GM12878 (cell line): ENCODE measurements around the gene CNTRL. TPM values are rescaled to one million over a fixed set of nuclear protein-coding genes. Genes with fewer than 3 reads are reported as not detected.
A peak's percentile ranks its signal among the peaks of the same experiment; 100 is the strongest.

ENCODE experiments used
- ATAC-seq: fragments of 200-7000 bp; cut with Tn5 transposase; 3 replicates; pipeline ENCODE4 v1.9.1; 2020; ENCODE audit warnings: mild to moderate bottlenecking, moderate library complexity
- BruUV-seq: library from RNA; stranded (reverse); fragments of 400-500 nt; replicated peaks from 2 replicates; lab custom pipeline; 2021; lab: Mats Ljungman, UMichigan
- CTCF ChIA-PET: fragments of 300-600 bp; sonication (Branson Sonifier 250); formaldehyde crosslinking; extraction: SDS; loops from one replicate; lab custom pipeline; 2021; ENCODE audit warnings: inconsistent platforms; lab: Yijun Ruan, JAX
- POLR2A ChIA-PET: fragments of 350-600 bp; formaldehyde crosslinking; extraction: SDS; loops from one replicate; lab custom pipeline; 2021; ENCODE audit warnings: inconsistent platforms; lab: Charles Lee
- RAD21 ChIA-PET: fragments of 300-600 bp; sonication (Branson Sonifier 250); formaldehyde crosslinking; loops from one replicate; lab custom pipeline; 2023; ENCODE audit warnings: antibody characterized with exemption; ENCODE audit not compliant: unreplicated experiment; lab: Charles Lee
- SMC1A ChIA-PET: fragments of 300-600 bp; sonication (Branson Sonifier 250); formaldehyde crosslinking; loops from one replicate; lab custom pipeline; 2023; ENCODE audit not compliant: unreplicated experiment, uncharacterized antibody; lab: Charles Lee
- DNase-seq: peaks from one replicate; pipeline ENCODE4 v3.0.0-alpha.2; 2011; ENCODE audit warnings: low read depth, low spot score
- FAIRE-seq: peaks from 3 replicates; lab custom pipeline; 2011; peaks lifted over from hg19 to GRCh38; lab: Jason Lieb, UNC
- H2AFZ ChIP-seq: 2 replicates; pipeline ENCODE4 v1.6.0; 2011; ENCODE audit warnings: low read depth, low read length, control low read depth; ENCODE audit not compliant: control insufficient read depth
- H3K27ac ChIP-seq: 2 replicates; pipeline ENCODE4 v1.5.1; 2011; ENCODE audit warnings: control low read depth; ENCODE audit not compliant: control insufficient read depth, insufficient read depth
- H3K27me3 ChIP-seq, 2 experiments: replicated peaks in 1 of 2; 2 replicates each; pipeline versions ENCODE4 v1.6.0 to v1.6.1; 2011; ENCODE audit warnings: low read length in 1 of 2; ENCODE audit not compliant: control insufficient read depth in 2 of 2, insufficient read depth in 2 of 2
- H3K36me3 ChIP-seq, 2 experiments: 2 replicates each; pipeline ENCODE4 v1.5.1; 2011; ENCODE audit warnings: low read length in 1 of 2; ENCODE audit not compliant: control insufficient read depth in 2 of 2, insufficient read depth in 2 of 2
- H3K4me1 ChIP-seq: 2 replicates; pipeline ENCODE4 v1.6.1; 2011; ENCODE audit warnings: mild to moderate bottlenecking, low read length, moderate library complexity, mixed read lengths; ENCODE audit not compliant: control insufficient read depth, insufficient read depth
- H3K4me2 ChIP-seq: 2 replicates; pipeline ENCODE4 v1.6.0; 2011; ENCODE audit warnings: control low read depth; ENCODE audit not compliant: control insufficient read depth, insufficient read depth
- H3K4me3 ChIP-seq: fragments of 200-600 bp; sonication (generic); 2 replicates; pipeline ENCODE4 v1.5.1; 2016
- H3K79me2 ChIP-seq: 2 replicates; pipeline ENCODE4 v1.6.0; 2011; ENCODE audit warnings: low read length; ENCODE audit not compliant: control insufficient read depth, insufficient read depth
- H3K9ac ChIP-seq: 2 replicates; pipeline ENCODE4 v1.8.0; 2011; ENCODE audit warnings: low read length, control low read depth, mixed read lengths; ENCODE audit not compliant: control insufficient read depth, insufficient read depth
- H3K9me3 ChIP-seq: replicated peaks from 3 replicates; pipeline ENCODE4 v1.5.1; 2011; ENCODE audit warnings: mild to moderate bottlenecking, low read length; ENCODE audit not compliant: control insufficient read depth, insufficient read depth
- H4K20me1 ChIP-seq: 2 replicates; pipeline ENCODE4 v1.6.0; 2011; ENCODE audit not compliant: control insufficient read depth, insufficient read depth
- E2F4 ChIP-seq: IDR thresholded peaks from 2 replicates; pipeline ENCODE4 v1.6.1; 2012; ENCODE audit warnings: low read depth, low read length, improper control_type of control experiment
- IKZF2 ChIP-seq, 2 experiments: fragments of 450-650 bp; IDR thresholded peaks; 2 replicates each; pipeline ENCODE4 v1.6.1; 2017; ENCODE audit warnings: mild to moderate bottlenecking in 2 of 2, moderate library complexity in 2 of 2
- MAX ChIP-seq: IDR thresholded peaks from 2 replicates; pipeline ENCODE4 v1.6.1; 2012; ENCODE audit warnings: low read depth, low read length, improper control_type of control experiment
- NFIC ChIP-seq: IDR thresholded peaks from 2 replicates; pipeline ENCODE4 v1.6.1; 2012; ENCODE audit warnings: low read depth, mild to moderate bottlenecking, inconsistent platforms, low read length, moderate library complexity
- REST ChIP-seq: IDR thresholded peaks from 2 replicates; pipeline ENCODE4 v1.6.1; 2012; ENCODE audit warnings: mild to moderate bottlenecking, low read depth, low read length
- SMAD5 ChIP-seq: IDR thresholded peaks from 2 replicates; pipeline ENCODE4 v1.6.1; 2016; ENCODE audit warnings: antibody characterized with exemption, low read depth
- SP1 ChIP-seq: IDR thresholded peaks from one replicate; pipeline ENCODE4 v1.6.1; 2011; ENCODE audit warnings: low read depth, low read length
- STAT1 ChIP-seq: fragments of 450-650 bp; conservative IDR thresholded peaks from 2 replicates; pipeline ENCODE4 v1.6.1; 2014; ENCODE audit warnings: antibody characterized with exemption, mild to moderate bottlenecking
- TBL1XR1 ChIP-seq: IDR thresholded peaks from 2 replicates; pipeline ENCODE4 v1.6.1; 2012; ENCODE audit warnings: low read depth, low read length, improper control_type of control experiment
- ZBTB4 ChIP-seq: fragments of 450-650 bp; formaldehyde crosslinking; IDR thresholded peaks from 2 replicates; pipeline ENCODE4 v1.4.0; 2022; ENCODE audit warnings: mild to moderate bottlenecking, moderate library complexity
- ZNF384 ChIP-seq: IDR thresholded peaks from 2 replicates; pipeline ENCODE4 v1.6.1; 2012; ENCODE audit warnings: low read depth, mild to moderate bottlenecking, low read length, improper control_type of control experiment, borderline replicate concordance
- WGBS: methylation state at CpG from one replicate; pipeline ENCODE4 v1.1.6; 2016; ENCODE audit warnings: low lambda C conversion rate; ENCODE audit not compliant: insufficient replicate concordance, insufficient coverage; ENCODE audit errors: missing lambda C conversion rate; 5-methylcytosine and 5-hydroxymethylcytosine counted together
- in situ Hi-C: fragments of 300-500 bp; cut with MboI; formaldehyde crosslinking; loops from 9 replicates; pipeline ENCODE4 v1.14.3; 2018; ENCODE audit warnings: mixed read lengths
- intact Hi-C: fragments of 100-400 bp; cut with micrococcal nuclease; formaldehyde crosslinking; loops from one replicate; pipeline ENCODE4 v1.14.2; 2022; ENCODE audit not compliant: unreplicated experiment
- polyA plus RNA-seq, 11 experiments: library from polyadenylated mRNA; depleted of rRNA in 4 of 11; unstranded in 6 of 11; stranded (reverse) in 5 of 11; fragments of >200 nt; fragmentation: Nextera tagmentation in 4 of 11; fragmentation: Illumina TruSeq in 1 of 11; extraction: Ambion mirVana in 4 of 11; extraction: Trizol in 1 of 11; gene quantifications; 1 replicate in 1 of 11; 2 replicates in 10 of 11; pipeline versions ENCODE4 v1.2.1 to v1.2.3, GENCODE V29; 2011 to 2016; ENCODE audit warnings: inconsistent platforms in 2 of 11, missing spikeins in 2 of 11, low read depth in 1 of 11
- total RNA-seq, 4 experiments: library from RNA; depleted of rRNA in 3 of 4; stranded (reverse); fragments of >200 nt in 3 of 4; fragmentation: Illumina TruSeq in 1 of 4; extraction: Trizol in 1 of 4; gene quantifications; 2 replicates each; pipeline versions ENCODE4 v1.2.1 to v1.2.3, GENCODE V29; 2013 to 2021
- TF ChIP-seq, protein P1 (sequence below): fragments of 450-650 bp; IDR thresholded peaks from 2 replicates; pipeline ENCODE4 v1.6.1; 2017; ENCODE audit warnings: borderline replicate concordance

The CNTRL gene
- total and polyA plus RNA-seq, 10 of the 15 experiments (the other 5 are each of a cell fraction or from before 2014, with no cell fraction given) = 20.0 to 65.4 (median 38.8) TPM

- peak within 1 kb of the TSS; percentile 92 for H3K27ac ChIP-seq
- no peaks in the 10 kb centered on the region for H3K9me3 ChIP-seq
- 1% methylated on average over 53 of the region's 55 CpGs for WGBS
- no TSS peak for BruUV-seq
- H2AFZ ChIP-seq = peak within 1 kb of the TSS; percentile 92
- ChIA-PET SMC1A (interaction anchor here (0.9 to 4.2 kb wide), 3 partner anchors 9 to 81 kb away, joined by 5 to 33 read pairs (median 6); no protein-coding TSS in a partner anchor), RAD21 (interaction anchor here (0.6 to 1.2 kb wide), 6 partner anchors 10 to 80 kb away, joined by 3 to 5 read pairs (median 3); no protein-coding TSS in a partner anchor), CTCF (interaction anchor here (0.6 to 1.5 kb wide), 10 partner anchors 10 to 266 kb away, joined by 3 to 5 read pairs (median 3); no protein-coding TSS in a partner anchor), POLR2A (interaction anchor here (0.6 to 2.5 kb wide), 15 partner anchors 8 to 408 kb away, joined by 3 to 11 read pairs (median 3); partner anchors contain the start of gene FBXW2)
- H3K27me3 ChIP-seq = no peaks in the 10 kb centered on the region
- 0 out of 2 replicates have a peak, but pooled peaks cover 4% of the 10 kb centered on the region for H4K20me1 ChIP-seq
- H3K79me2 ChIP-seq = peaks cover 56% of the 10 kb centered on the region
- peak within 1 kb of the TSS; percentile 93 for H3K9ac ChIP-seq
- H3K4me1 ChIP-seq = peaks cover 14% of the 10 kb centered on the region
- H3K36me3 ChIP-seq = no peaks in the 10 kb centered on the region
- H3K4me3 ChIP-seq = peak within 1 kb of the TSS; percentile 90
- H3K4me2 ChIP-seq = peak within 1 kb of the TSS; percentile 96
- intact Hi-C loops = no loop called here
- ATAC-seq (peak; percentile 85), DNase-seq (peak; percentile 96), FAIRE-seq (peak; percentile 97)
- in situ Hi-C loops = no loop called here
- TF ChIP-seq STAT1 (no peak), SMAD5 (peak; percentile 68), SP1 (peak; percentile 55), E2F4 (0 out of 2 replicates have a peak, but pooled peaks have one; percentile 37), ZBTB4 (no peak), IKZF2 (IDR thresholded peaks at IDR 0.05) (peak; percentile 32 to 50; a peak in 2 of 4 replicates), REST (no peak), NFIC (no peak), TBL1XR1 (no peak), ZNF384 (no peak), MAX (peak; percentile 37; the same call in 1 of the 2 replicates)
- TF ChIP-seq, protein P1, sequence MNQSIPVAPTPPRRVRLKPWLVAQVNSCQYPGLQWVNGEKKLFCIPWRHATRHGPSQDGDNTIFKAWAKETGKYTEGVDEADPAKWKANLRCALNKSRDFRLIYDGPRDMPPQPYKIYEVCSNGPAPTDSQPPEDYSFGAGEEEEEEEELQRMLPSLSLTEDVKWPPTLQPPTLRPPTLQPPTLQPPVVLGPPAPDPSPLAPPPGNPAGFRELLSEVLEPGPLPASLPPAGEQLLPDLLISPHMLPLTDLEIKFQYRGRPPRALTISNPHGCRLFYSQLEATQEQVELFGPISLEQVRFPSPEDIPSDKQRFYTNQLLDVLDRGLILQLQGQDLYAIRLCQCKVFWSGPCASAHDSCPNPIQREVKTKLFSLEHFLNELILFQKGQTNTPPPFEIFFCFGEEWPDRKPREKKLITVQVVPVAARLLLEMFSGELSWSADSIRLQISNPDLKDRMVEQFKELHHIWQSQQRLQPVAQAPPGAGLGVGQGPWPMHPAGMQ = no peak
These were observed 127.2 kb downstream of the CNTRL start, which contains the start of gene RAB14 for GRCh38 chr9:121201738-121202533. Gene RAB14 (minus strand): TSS chr9:121201869. CDS start chr9:121193412, 8,457 bp downstream.
